Measurements from ENCODE around the gene PITX3. TPM values are rescaled to one million over a fixed set of nuclear protein-coding genes. Genes with fewer than 3 reads are reported as not detected.
"Not testable (repeated sequence)": the region's sequence is repeated elsewhere in the genome, so short reads cannot be mapped to it uniquely, and the experiment has no call there.

PITX3 gene
- polyA plus RNA-seq, 1 experiment, result not detected

DNA sequence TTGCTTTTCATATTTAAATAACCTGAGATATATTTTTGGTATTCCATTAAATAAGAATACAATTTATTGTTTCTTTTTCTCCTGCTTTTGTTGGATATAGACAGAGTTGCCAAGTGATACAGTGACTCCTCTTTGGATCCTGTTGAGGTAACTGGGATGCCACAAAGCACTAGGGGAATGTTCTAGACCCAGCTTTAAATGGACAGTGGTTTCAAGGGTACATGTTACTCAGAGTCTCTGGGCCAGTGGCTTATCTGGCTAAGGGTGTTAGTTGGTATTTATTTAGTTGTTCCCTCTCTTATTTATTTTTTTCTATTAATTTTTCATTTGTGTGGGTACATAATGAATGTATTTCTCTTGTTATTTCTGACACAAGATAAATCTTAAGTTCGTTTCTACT lies 13.1 kb upstream of the PITX3 start:
- TF ChIP-seq, protein P1, sequence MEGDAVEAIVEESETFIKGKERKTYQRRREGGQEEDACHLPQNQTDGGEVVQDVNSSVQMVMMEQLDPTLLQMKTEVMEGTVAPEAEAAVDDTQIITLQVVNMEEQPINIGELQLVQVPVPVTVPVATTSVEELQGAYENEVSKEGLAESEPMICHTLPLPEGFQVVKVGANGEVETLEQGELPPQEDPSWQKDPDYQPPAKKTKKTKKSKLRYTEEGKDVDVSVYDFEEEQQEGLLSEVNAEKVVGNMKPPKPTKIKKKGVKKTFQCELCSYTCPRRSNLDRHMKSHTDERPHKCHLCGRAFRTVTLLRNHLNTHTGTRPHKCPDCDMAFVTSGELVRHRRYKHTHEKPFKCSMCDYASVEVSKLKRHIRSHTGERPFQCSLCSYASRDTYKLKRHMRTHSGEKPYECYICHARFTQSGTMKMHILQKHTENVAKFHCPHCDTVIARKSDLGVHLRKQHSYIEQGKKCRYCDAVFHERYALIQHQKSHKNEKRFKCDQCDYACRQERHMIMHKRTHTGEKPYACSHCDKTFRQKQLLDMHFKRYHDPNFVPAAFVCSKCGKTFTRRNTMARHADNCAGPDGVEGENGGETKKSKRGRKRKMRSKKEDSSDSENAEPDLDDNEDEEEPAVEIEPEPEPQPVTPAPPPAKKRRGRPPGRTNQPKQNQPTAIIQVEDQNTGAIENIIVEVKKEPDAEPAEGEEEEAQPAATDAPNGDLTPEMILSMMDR (IDR thresholded peaks at IDR 0.05; ENCODE audit: low read depth, low read length), result no peak
- POLR2A ChIA-PET, result no interaction called here
- DNase-seq (ENCODE audit: low read depth, low spot score), result no peak
- Histone ChIP-seq H3K27ac (ENCODE audit: low read depth, low read length) (no peak overlapping the region), H3K4me3 (ENCODE audit: low read depth, low read length) (no peak overlapping the region), H3K27me3 (ENCODE audit: control insufficient read depth, insufficient read depth, low read length) (no peaks in the 10 kb centered on the region), H3K9me3 (ENCODE audit: control insufficient read depth, insufficient read depth, low read length) (no peaks in the 10 kb centered on the region)
- CTCF ChIA-PET, result interaction anchor here (1.1 to 3.4 kb wide), 2 partner anchors 23 to 98 kb away, joined by 6 to 13 read pairs; no protein-coding TSS in a partner anchor

DNA sequence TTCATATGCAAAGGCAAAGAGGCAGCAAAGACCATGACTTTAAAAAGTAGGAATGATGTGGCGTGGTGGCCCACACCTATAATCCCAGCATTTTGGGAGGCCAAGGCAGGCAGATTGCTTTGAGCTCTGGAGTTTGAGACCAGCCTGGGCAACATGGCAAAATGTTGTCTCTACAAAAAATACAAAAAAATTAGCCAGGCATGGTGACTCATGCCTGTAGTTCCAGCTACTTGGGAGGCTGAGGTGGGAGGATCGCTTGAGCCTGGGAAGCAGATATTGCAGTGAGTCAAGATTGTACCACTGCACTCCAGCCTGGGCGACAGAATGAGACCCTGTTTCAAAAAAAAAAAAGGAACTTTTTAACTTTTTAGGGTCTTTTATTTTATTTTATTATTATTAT lies 11.2 kb upstream of the PITX3 start:
- CTCF ChIA-PET, result interaction anchor here (0.6 to 3.4 kb wide), 3 partner anchors 21 to 101 kb away, joined by 3 to 13 read pairs (median 4); no protein-coding TSS in a partner anchor
- not testable (repeated sequence) for H3K9me3 ChIP-seq (ENCODE audit: control insufficient read depth, insufficient read depth, low read length); H3K4me3 ChIP-seq (ENCODE audit: low read depth, low read length); DNase-seq (ENCODE audit: low read depth, low spot score); H3K27ac ChIP-seq (ENCODE audit: low read depth, low read length); H3K27me3 ChIP-seq (ENCODE audit: control insufficient read depth, insufficient read depth, low read length)
- POLR2A ChIA-PET, result interaction anchor here (0.7 kb wide), 1 partner anchor 18 kb away, joined by 3 read pairs; no protein-coding TSS in a partner anchor

DNA sequence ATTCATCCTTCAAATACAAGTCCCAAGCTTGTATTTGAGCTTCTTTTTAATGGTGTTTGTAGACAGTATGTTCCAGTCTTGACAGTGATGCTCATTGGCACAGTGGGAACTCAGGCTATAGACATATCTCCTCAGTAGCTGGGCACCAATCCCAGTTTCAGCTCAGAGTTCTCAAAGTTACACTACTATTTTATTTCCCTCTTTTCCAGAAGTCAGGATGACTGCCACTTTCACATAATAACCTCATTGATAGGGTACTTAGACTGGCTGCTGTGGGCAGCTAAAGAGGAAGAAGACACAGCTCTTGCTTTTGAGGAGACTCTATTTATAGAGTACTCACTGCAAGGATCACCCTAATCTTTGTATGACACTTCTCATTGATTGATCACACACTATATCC lies 6.4 kb upstream of the PITX3 start:
- Histone ChIP-seq H3K27ac (ENCODE audit: low read depth, low read length) (no peak overlapping the region), H3K27me3 (ENCODE audit: control insufficient read depth, insufficient read depth, low read length) (no peaks in the 10 kb centered on the region), H3K4me3 (ENCODE audit: low read depth, low read length) (peak overlapping the region; percentile 23), H3K9me3 (ENCODE audit: control insufficient read depth, insufficient read depth, low read length) (no peaks in the 10 kb centered on the region)
- DNase-seq (ENCODE audit: low read depth, low spot score), result no peak
- TF ChIP-seq, protein P1 (IDR thresholded peaks at IDR 0.05; ENCODE audit: low read depth, low read length), result no peak
- ChIA-PET POLR2A (interaction anchor here (0.6 kb wide), 1 partner anchor 161 kb away, joined by 4 read pairs; no protein-coding TSS in a partner anchor), CTCF (interaction anchor here (0.8 to 2.1 kb wide), 5 partner anchors 16 to 146 kb away, joined by 3 to 12 read pairs (median 5); no protein-coding TSS in a partner anchor)

DNA sequence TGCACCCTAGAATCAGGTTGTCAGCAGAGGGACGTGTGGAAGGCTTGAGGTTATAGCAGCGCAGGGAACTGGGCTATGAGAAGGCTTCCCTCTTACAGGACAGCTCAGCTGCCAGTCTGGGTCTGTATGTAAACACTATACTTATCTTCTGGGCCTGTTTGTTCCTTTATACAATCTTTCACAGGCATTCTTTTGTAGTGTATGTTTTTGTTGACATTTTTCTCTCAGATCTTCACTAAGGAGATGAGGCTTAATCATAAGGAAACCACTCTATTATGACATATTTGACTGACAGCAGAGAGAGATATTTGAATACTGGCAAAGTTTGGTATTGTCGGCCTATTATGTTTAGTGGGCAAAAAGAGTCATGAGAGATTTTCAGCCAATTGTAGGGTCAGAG lies 4.9 kb upstream of the PITX3 start:
- peak overlapping the region; percentile 100 for H3K4me3 ChIP-seq (ENCODE audit: low read depth, low read length)
- H3K27ac ChIP-seq (ENCODE audit: low read depth, low read length), result no peak overlapping the region
- no peak for DNase-seq (ENCODE audit: low read depth, low spot score)
- CTCF ChIA-PET, result interaction anchor here (1.4 kb wide), 1 partner anchor 16 kb away, joined by 3 read pairs; no protein-coding TSS in a partner anchor
- TF ChIP-seq, protein P1 (IDR thresholded peaks at IDR 0.05; ENCODE audit: low read depth, low read length), result no peak
- no peaks in the 10 kb centered on the region for H3K27me3 ChIP-seq (ENCODE audit: control insufficient read depth, insufficient read depth, low read length)
- POLR2A ChIA-PET, result no interaction called here
- no peaks in the 10 kb centered on the region for H3K9me3 ChIP-seq (ENCODE audit: control insufficient read depth, insufficient read depth, low read length)

DNA sequence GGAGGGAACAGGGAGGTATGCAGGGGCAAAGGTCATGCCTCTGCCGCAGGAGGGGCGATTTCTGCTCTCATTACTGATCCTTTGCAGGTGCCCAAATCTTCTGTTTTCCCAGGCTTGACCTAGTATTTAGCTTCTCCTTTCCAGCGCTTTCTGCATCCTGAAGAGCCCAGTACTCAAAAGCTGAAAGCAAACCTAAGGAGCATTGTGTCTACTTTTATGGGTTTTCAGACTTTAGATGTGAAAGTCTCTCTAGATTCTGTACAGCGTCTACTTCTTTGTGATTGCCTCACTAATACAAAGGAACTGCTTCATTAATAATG lies 4.6 kb upstream of the PITX3 start:
- POLR2A ChIA-PET, result interaction anchor here (0.9 to 1.2 kb wide), 4 partner anchors 22 to 105 kb away, joined by 3 to 5 read pairs (median 5); no protein-coding TSS in a partner anchor
- peak overlapping the region; percentile 83 for H3K27ac ChIP-seq (ENCODE audit: low read depth, low read length)
- no peak for DNase-seq (ENCODE audit: low read depth, low spot score)
- TF ChIP-seq, protein P1 (IDR thresholded peaks at IDR 0.05; ENCODE audit: low read depth, low read length), result no peak
- H3K4me3 ChIP-seq (ENCODE audit: low read depth, low read length), result peak overlapping the region; percentile 100
- H3K9me3 ChIP-seq (ENCODE audit: control insufficient read depth, insufficient read depth, low read length), result no peaks in the 10 kb centered on the region
- CTCF ChIA-PET, result interaction anchor here (1.0 to 2.7 kb wide), 4 partner anchors 14 to 106 kb away, joined by 3 to 9 read pairs (median 3); no protein-coding TSS in a partner anchor
- no peaks in the 10 kb centered on the region for H3K27me3 ChIP-seq (ENCODE audit: control insufficient read depth, insufficient read depth, low read length)

Measured in AG04450 (cell line).